Neural crest cell (in vitro differentiated cells): ENCODE data around the gene SLC10A4. TPM values are rescaled to one million over a fixed set of nuclear protein-coding genes. Genes with fewer than 3 reads are reported as not detected.

Experiments
- DNase-seq: peaks from one replicate; pipeline ENCODE4 v3.0.0; 2021; ENCODE audit warnings: low read depth, mixed read lengths, low spot score
- H3K27ac Mint-ChIP-seq: one replicate; pipeline ENCODE4 v1.8.0; 2021; ENCODE audit warnings: mild to moderate bottlenecking, mixed read lengths; ENCODE audit not compliant: unreplicated experiment
- H3K27me3 Mint-ChIP-seq: 2 replicates; pipeline ENCODE4 v1.8.0; 2021; ENCODE audit warnings: low read depth, mild to moderate bottlenecking, mixed read lengths
- H3K36me3 Mint-ChIP-seq: 2 replicates; pipeline ENCODE4 v1.8.0; 2021; ENCODE audit warnings: low read depth, mild to moderate bottlenecking, mixed read lengths
- H3K4me1 Mint-ChIP-seq: 2 replicates; pipeline ENCODE4 v1.8.0; 2021; ENCODE audit warnings: mixed read lengths
- H3K4me3 Mint-ChIP-seq: one replicate; pipeline ENCODE4 v1.8.0; 2021; ENCODE audit warnings: mild to moderate bottlenecking, mixed read lengths
- H3K9me3 Mint-ChIP-seq: 2 replicates; pipeline ENCODE4 v1.8.0; 2021; ENCODE audit warnings: mixed read lengths
- CTCF ChIP-seq: fragments of 200-600 bp; sonication (generic); conservative IDR thresholded peaks from 2 replicates; pipeline ENCODE4 v1.5.0; 2021; ENCODE audit warnings: antibody characterized with exemption, mild to moderate bottlenecking
- total RNA-seq: library from RNA; stranded (reverse); gene quantifications from 2 replicates; pipeline ENCODE4 v1.2.1, GENCODE V29; 2021

The SLC10A4 gene
- total RNA-seq, 1 donor from 2014 or later, result 2.2 TPM

- DNase-seq, result no peak
- TF ChIP-seq CTCF, result no peak
- Mint-ChIP-seq H3K27ac (no peak overlapping the region), H3K4me1 (peaks cover 13% of the 10 kb centered on the region), H3K36me3 (no peaks in the 10 kb centered on the region), H3K27me3 (no peaks in the 10 kb centered on the region), H3K9me3 (no peaks in the 10 kb centered on the region), H3K4me3 (no peak overlapping the region)
Measured at GRCh38 chr4:48467442-48467841, 15.7 kb upstream of the SLC10A4 start.

- Mint-ChIP-seq H3K4me1 (peaks cover 13% of the 10 kb centered on the region), H3K27me3 (no peaks in the 10 kb centered on the region), H3K9me3 (no peaks in the 10 kb centered on the region), H3K27ac (no peak overlapping the region), H3K4me3 (no peak overlapping the region), H3K36me3 (no peaks in the 10 kb centered on the region)
- TF ChIP-seq CTCF, result no peak
- DNase-seq, result no peak
Measured at GRCh38 chr4:48467891-48468290, 15.3 kb upstream of the SLC10A4 start.

GRCh38 chr4:48470137-48470536 lies 13.0 kb upstream of the SLC10A4 start:
- no peak for DNase-seq
- Mint-ChIP-seq H3K36me3 (no peaks in the 10 kb centered on the region), H3K27ac (no peak overlapping the region), H3K9me3 (no peaks in the 10 kb centered on the region), H3K27me3 (no peaks in the 10 kb centered on the region), H3K4me3 (no peak overlapping the region), H3K4me1 (peaks cover 13% of the 10 kb centered on the region)
- TF ChIP-seq CTCF, result no peak

GRCh38 chr4:48470570-48470969 lies 12.6 kb upstream of the SLC10A4 start:
- no peak for TF ChIP-seq CTCF
- H3K27ac Mint-ChIP-seq, result no peak overlapping the region
- DNase-seq, result no peak
- no peak overlapping the region for H3K4me3 Mint-ChIP-seq
- no peaks in the 10 kb centered on the region for H3K27me3 Mint-ChIP-seq
- no peaks in the 10 kb centered on the region for H3K9me3 Mint-ChIP-seq
- no peaks in the 10 kb centered on the region for H3K36me3 Mint-ChIP-seq
- H3K4me1 Mint-ChIP-seq, result peaks cover 13% of the 10 kb centered on the region

- no peak for TF ChIP-seq CTCF
- Mint-ChIP-seq H3K27ac (no peak overlapping the region), H3K9me3 (no peaks in the 10 kb centered on the region), H3K27me3 (no peaks in the 10 kb centered on the region), H3K4me3 (no peak overlapping the region), H3K36me3 (no peaks in the 10 kb centered on the region), H3K4me1 (peaks cover 13% of the 10 kb centered on the region)
- no peak for DNase-seq
Measured at GRCh38 chr4:48472794-48473193, 10.3 kb upstream of the SLC10A4 start.

- peaks cover 7% of the 10 kb centered on the region for H3K27me3 Mint-ChIP-seq
- no peak overlapping the region for H3K4me3 Mint-ChIP-seq
- H3K27ac Mint-ChIP-seq, result no peak overlapping the region
- H3K9me3 Mint-ChIP-seq, result no peaks in the 10 kb centered on the region
- no peak for DNase-seq
- H3K4me1 Mint-ChIP-seq, result peaks cover 3% of the 10 kb centered on the region
- no peaks in the 10 kb centered on the region for H3K36me3 Mint-ChIP-seq
- no peak for TF ChIP-seq CTCF
Measured at GRCh38 chr4:48475770-48476169, 7.4 kb upstream of the SLC10A4 start.
